Keratinocyte (primary cell): ENCODE results near the gene UNC79.

Experiments used
- CTCF ChIP-seq, 3 experiments: IDR thresholded peaks in 1 of 3; conservative IDR thresholded peaks in 1 of 3; optimal IDR thresholded peaks in 1 of 3; 2 replicates in 2 of 3; 3 replicates in 1 of 3; pipeline versions ENCODE3 to v1.5.1; 2011; ENCODE audit warnings: low read length in 3 of 3, mild to moderate bottlenecking in 3 of 3, moderate library complexity in 2 of 3, control low read depth in 1 of 3, inconsistent platforms in 1 of 3; ENCODE audit not compliant: insufficient read depth in 2 of 3; ENCODE audit errors: extremely low read depth in 1 of 3
- EZH2 ChIP-seq: IDR thresholded peaks from one replicate; pipeline ENCODE4 v1.6.1; 2012; ENCODE audit warnings: inconsistent platforms, mild to moderate bottlenecking, low read length, moderate library complexity

DNA sequence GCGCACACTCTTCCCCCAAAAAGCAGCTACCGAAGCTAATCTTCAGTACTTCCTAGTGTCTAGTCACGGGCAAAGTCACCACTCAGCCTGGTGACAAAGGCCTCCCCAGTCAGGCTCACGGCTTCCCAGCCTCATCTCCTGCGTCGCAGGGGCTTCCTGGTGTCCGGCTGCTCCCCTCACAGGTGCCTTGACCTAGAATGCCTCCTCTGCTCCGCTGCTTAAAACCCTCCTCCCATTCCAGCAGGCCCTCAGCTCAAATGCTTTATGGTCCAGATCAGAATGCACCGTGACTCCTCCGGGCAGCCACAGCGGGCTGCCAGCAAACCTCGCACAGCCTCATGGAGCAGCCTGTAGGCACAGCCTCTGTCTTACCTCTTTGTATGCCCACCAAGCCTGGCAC lies 304.5 kb downstream of the UNC79 start:
- no peak for TF ChIP-seq CTCF (optimal IDR thresholded peaks at IDR 0.05 in 1 of 3, IDR thresholded peaks at IDR 0.05 in 1 of 3, conservative IDR thresholded peaks at IDR 0.05 in 1 of 3; ENCODE audit: extremely low read depth in 1 of 3, insufficient read depth in 2 of 3, low read length in 3 of 3)
- no peak for TF ChIP-seq EZH2
